Keratinocyte (primary cell): ENCODE data around the gene TSPYL1.

ENCODE experiments used
- EZH2 ChIP-seq: IDR thresholded peaks from one replicate; pipeline ENCODE4 v1.6.1; 2012; ENCODE audit warnings: inconsistent platforms, mild to moderate bottlenecking, low read length, moderate library complexity
- TF ChIP-seq, protein P1 (sequence below), 3 experiments: IDR thresholded peaks in 1 of 3; conservative IDR thresholded peaks in 1 of 3; optimal IDR thresholded peaks in 1 of 3; 2 replicates in 2 of 3; 3 replicates in 1 of 3; pipeline versions ENCODE3 to v1.5.1; 2011; ENCODE audit warnings: low read length in 3 of 3, mild to moderate bottlenecking in 3 of 3, moderate library complexity in 2 of 3, control low read depth in 1 of 3, inconsistent platforms in 1 of 3; ENCODE audit not compliant: insufficient read depth in 2 of 3; ENCODE audit errors: extremely low read depth in 1 of 3

DNA sequence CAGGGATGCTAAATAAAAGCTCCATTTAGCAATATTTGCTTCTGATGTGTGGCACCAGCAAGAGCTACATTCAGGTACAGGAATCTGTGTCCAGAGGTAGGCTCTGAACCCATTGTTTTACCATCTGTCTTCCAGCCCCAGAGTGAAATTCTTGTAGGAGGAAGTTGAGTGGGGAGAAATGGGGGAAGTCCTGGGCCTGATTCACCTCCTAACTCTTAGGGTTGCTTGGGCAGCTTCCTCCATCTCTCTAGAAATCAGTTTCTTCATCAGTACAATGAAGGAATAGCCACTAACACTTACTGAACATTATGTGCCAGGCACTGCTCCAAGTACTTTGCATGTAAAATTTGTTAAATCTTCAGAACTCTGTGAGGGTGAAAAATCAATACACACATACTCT lies 35.1 kb upstream of the TSPYL1 start:
- TF ChIP-seq, protein P1, sequence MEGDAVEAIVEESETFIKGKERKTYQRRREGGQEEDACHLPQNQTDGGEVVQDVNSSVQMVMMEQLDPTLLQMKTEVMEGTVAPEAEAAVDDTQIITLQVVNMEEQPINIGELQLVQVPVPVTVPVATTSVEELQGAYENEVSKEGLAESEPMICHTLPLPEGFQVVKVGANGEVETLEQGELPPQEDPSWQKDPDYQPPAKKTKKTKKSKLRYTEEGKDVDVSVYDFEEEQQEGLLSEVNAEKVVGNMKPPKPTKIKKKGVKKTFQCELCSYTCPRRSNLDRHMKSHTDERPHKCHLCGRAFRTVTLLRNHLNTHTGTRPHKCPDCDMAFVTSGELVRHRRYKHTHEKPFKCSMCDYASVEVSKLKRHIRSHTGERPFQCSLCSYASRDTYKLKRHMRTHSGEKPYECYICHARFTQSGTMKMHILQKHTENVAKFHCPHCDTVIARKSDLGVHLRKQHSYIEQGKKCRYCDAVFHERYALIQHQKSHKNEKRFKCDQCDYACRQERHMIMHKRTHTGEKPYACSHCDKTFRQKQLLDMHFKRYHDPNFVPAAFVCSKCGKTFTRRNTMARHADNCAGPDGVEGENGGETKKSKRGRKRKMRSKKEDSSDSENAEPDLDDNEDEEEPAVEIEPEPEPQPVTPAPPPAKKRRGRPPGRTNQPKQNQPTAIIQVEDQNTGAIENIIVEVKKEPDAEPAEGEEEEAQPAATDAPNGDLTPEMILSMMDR (optimal IDR thresholded peaks at IDR 0.05 in 1 of 3, IDR thresholded peaks at IDR 0.05 in 1 of 3, conservative IDR thresholded peaks at IDR 0.05 in 1 of 3; ENCODE audit: extremely low read depth in 1 of 3, insufficient read depth in 2 of 3, low read length in 3 of 3) = no peak
- no peak for TF ChIP-seq EZH2
